Thyroid gland (tissue), 4 donors: ENCODE data around the gene DAB2IP.

ENCODE experiments used
- CTCF ChIP-seq, 6 experiments: fragments of 200-600 bp in 3 of 6; fragments of 450-650 bp in 3 of 6; sonication (generic) in 3 of 6; IDR thresholded peaks; one replicate each; pipeline ENCODE4 v1.5.1; 2016 to 2019; ENCODE audit warnings: antibody characterized with exemption in 6 of 6, mild to moderate bottlenecking in 2 of 6, inconsistent platforms in 1 of 6, moderate library complexity in 1 of 6
- POLR2A ChIP-seq, 2 donors: fragments of 450-650 bp; IDR thresholded peaks; one replicate each; pipeline ENCODE4 v1.6.1; 2017; ENCODE audit warnings: antibody characterized with exemption in 2 of 2, mild to moderate bottlenecking in 2 of 2, moderate library complexity in 1 of 2

- TF ChIP-seq CTCF (IDR thresholded peaks at IDR 0.05) (no peak), POLR2A (IDR thresholded peaks at IDR 0.05) (no peak)
Measured at GRCh38 chr9:121802753-121803152, 151.3 kb downstream of the DAB2IP start.
